ENCODE results near the gene LTBP1. TPM values are rescaled to one million over a fixed set of nuclear protein-coding genes. Genes with fewer than 3 reads are reported as not detected.

The LTBP1 gene
- total RNA-seq, 4 donors from 2014 or later = 12.6 to 81.0 (median 16.0) TPM

GRCh38 chr2:33421820-33422219, 475.1 kb downstream of the LTBP1 start:
- DNase-seq (ENCODE audit: low spot score) (no peak), ATAC-seq (ENCODE audit: low FRiP score) (no peak)
- TF ChIP-seq, protein P1, sequence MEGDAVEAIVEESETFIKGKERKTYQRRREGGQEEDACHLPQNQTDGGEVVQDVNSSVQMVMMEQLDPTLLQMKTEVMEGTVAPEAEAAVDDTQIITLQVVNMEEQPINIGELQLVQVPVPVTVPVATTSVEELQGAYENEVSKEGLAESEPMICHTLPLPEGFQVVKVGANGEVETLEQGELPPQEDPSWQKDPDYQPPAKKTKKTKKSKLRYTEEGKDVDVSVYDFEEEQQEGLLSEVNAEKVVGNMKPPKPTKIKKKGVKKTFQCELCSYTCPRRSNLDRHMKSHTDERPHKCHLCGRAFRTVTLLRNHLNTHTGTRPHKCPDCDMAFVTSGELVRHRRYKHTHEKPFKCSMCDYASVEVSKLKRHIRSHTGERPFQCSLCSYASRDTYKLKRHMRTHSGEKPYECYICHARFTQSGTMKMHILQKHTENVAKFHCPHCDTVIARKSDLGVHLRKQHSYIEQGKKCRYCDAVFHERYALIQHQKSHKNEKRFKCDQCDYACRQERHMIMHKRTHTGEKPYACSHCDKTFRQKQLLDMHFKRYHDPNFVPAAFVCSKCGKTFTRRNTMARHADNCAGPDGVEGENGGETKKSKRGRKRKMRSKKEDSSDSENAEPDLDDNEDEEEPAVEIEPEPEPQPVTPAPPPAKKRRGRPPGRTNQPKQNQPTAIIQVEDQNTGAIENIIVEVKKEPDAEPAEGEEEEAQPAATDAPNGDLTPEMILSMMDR (IDR thresholded peaks at IDR 0.05) = no peak

- ATAC-seq (ENCODE audit: low FRiP score) (no peak), DNase-seq (ENCODE audit: low spot score) (no peak)
- TF ChIP-seq, protein P1 (IDR thresholded peaks at IDR 0.05) = no peak
Observed at GRCh38 chr2:33425161-33425560, 478.4 kb downstream of the LTBP1 start.

- DNase-seq (ENCODE audit: low spot score) (no peak), ATAC-seq (ENCODE audit: low FRiP score) (no peak)
- TF ChIP-seq, protein P1 (IDR thresholded peaks at IDR 0.05) = no peak
Observed at GRCh38 chr2:33425586-33426031, 478.9 kb downstream of the LTBP1 start.

DNA sequence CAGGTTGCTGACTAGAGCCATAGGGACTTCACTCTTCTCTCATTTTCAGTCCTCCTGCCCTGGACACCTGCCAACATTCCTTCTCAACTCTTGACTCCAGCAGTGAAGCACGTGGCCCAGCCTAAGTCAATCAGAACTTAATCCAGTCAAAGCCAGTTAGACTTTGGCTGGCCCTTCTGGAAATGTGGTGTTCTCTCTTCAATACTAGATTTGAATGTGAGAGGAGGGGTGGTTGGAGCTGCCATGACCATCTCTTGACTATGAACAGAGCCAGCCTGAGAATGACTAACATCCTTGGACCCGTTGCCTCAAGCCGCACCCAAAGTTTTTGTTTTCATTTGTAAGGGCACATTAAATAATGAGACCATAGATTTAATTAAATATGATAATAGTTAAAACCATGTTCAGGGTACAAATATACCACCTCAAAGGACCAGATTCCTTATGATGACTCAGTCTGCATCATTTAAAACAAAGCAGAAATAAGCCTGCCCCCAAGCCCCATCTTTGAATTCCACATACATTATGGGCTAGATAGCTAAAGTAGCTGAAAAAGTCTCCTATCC, 480.0 kb downstream of the LTBP1 start:
- no peak for DNase-seq (ENCODE audit: low spot score)
- no peak for ATAC-seq (ENCODE audit: low FRiP score)
- TF ChIP-seq, protein P1 (IDR thresholded peaks at IDR 0.05) = no peak

- DNase-seq (ENCODE audit: low spot score) (no peak), ATAC-seq (ENCODE audit: low FRiP score) (no peak)
- TF ChIP-seq, protein P1 (IDR thresholded peaks at IDR 0.05) = no peak
Observed at GRCh38 chr2:33430077-33430476, 483.3 kb downstream of the LTBP1 start.

DNA sequence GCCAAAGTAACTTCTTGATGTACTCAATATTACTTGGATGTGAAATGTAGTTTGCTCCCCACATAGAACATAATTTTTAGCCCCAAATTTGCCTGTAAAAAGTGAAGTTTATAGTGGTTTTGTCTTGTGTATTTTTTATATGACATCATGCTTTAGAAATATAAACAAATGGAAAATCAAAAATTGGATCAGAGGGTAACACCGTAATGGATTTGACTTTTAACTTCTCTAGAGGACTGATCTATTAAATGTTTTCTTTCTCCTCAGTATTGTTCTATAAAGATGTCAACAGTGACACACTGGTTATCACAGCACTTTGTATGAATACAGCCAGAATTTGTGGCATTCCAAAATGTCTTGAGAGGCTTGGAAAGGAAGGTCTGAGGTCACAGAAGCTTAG, 484.1 kb downstream of the LTBP1 start:
- DNase-seq (ENCODE audit: low spot score) (no peak), ATAC-seq (ENCODE audit: low FRiP score) (no peak)
- TF ChIP-seq, protein P1 (IDR thresholded peaks at IDR 0.05) = no peak

DNA sequence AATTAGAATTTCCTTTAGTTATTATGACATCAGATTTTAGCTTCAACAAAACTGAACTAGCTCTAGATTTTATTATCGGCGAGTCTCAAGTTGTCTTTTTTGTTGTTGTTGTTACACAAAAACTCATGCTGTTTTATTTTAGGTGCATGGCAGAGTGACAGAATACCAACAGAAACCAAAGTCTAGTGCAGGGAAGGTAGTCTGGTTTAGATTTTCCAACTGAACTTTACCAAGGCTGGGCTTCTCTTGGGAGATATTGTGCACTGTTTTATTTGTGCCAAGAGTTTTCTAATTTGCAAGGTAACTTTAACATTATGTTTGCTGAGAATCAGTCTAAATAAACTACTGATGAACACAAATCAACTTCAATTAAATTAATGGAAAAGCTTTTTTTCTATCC, 486.1 kb downstream of the LTBP1 start:
- TF ChIP-seq, protein P1 (IDR thresholded peaks at IDR 0.05) = no peak
- ATAC-seq (ENCODE audit: low FRiP score) = no peak
- DNase-seq (ENCODE audit: low spot score) = no peak

Data from omental fat pad (tissue), 4 donors.